ENCODE measurements around the gene PNMA8B.

The PNMA8B gene

GRCh38 chr19:46451352-46451751, 44.3 kb downstream of the PNMA8B start:
- no peak for DNase-seq

DNA sequence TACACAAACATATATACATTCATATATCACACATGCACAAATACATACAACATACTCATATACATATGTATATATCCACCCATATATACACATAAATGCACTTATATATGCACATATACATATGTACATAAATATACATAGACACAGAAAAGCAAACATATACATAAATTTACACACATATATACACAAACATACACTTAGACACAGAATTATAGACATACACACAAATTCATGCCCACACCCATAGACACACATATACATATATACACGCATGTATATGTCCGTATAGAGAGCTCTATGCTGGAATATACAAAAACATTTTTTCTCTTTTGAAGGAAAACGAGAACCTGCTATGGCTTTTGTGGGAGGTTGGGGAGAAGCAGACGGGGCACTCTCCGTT, 44.9 kb downstream of the PNMA8B start:
- DNase-seq = no peak

GRCh38 chr19:46449228-46449627, 46.4 kb downstream of the PNMA8B start:
- DNase-seq = no peak

GRCh38 chr19:46448601-46449000, 47.1 kb downstream of the PNMA8B start:
- DNase-seq = no peak

GRCh38 chr19:46447824-46448223, 47.8 kb downstream of the PNMA8B start:
- no peak for DNase-seq

GRCh38 chr19:46447006-46447405, 48.7 kb downstream of the PNMA8B start:
- no peak for DNase-seq

GRCh38 chr19:46446021-46446420, 49.6 kb downstream of the PNMA8B start:
- no peak for DNase-seq

- no peak for DNase-seq
Measured at GRCh38 chr19:46442808-46443450, 52.7 kb downstream of the PNMA8B start.

DNA sequence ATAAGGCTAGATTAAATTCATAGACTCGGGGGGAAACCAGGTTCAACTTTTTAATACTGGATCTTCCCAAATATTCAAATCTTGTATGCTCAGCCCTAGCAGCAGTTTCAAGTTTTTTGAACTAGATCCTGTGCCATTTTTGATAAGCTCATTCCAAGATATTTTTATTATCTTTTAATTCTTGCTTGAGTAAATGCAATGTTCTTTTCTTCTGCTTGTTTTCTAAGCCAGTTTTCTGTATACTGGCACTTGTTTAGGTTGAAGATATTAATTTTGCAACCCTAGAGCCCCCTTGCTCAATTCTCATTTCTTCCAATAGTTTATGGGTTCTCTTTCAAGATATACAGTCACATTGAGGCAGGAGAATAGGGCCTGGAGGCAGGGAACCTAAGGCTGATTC, 53.8 kb downstream of the PNMA8B start:
- no peak for DNase-seq
